ENCODE data around the gene ZNF296.

DNA sequence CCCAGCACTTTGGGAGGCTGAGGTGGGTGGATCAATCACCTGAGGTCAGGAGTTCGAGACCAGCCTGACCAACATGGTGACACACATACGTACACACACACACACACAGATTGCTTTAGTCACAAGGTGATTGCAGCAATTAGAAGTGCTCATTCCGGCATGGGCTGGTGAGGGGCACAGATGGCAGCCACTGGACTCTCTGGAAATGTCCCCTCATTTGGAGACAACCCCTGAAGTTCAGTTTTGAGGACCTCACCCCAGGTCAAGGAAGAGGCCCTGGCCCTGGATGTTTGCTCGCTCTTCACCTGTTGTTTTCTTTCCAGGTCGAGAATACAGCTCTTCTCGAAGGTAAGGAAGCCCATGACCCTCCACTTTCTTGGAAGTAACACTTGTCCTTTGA, 6.1 kb downstream of the ZNF296 start:
- TF ChIP-seq, protein P1, sequence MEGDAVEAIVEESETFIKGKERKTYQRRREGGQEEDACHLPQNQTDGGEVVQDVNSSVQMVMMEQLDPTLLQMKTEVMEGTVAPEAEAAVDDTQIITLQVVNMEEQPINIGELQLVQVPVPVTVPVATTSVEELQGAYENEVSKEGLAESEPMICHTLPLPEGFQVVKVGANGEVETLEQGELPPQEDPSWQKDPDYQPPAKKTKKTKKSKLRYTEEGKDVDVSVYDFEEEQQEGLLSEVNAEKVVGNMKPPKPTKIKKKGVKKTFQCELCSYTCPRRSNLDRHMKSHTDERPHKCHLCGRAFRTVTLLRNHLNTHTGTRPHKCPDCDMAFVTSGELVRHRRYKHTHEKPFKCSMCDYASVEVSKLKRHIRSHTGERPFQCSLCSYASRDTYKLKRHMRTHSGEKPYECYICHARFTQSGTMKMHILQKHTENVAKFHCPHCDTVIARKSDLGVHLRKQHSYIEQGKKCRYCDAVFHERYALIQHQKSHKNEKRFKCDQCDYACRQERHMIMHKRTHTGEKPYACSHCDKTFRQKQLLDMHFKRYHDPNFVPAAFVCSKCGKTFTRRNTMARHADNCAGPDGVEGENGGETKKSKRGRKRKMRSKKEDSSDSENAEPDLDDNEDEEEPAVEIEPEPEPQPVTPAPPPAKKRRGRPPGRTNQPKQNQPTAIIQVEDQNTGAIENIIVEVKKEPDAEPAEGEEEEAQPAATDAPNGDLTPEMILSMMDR (IDR thresholded peaks at IDR 0.05; ENCODE audit: poor library complexity, severe bottlenecking), result no peak
- TF ChIP-seq EZH2 (IDR thresholded peaks at IDR 0.05; ENCODE audit: borderline replicate concordance, insufficient read depth, low read length, poor library complexity, severe bottlenecking) (no peak), POLR2AphosphoS5 (IDR thresholded peaks at IDR 0.05) (no peak), TAF1 (IDR thresholded peaks at IDR 0.05; ENCODE audit: low read depth) (no peak), RAD21 (conservative IDR thresholded peaks at IDR 0.05) (no peak), SMC3 (conservative IDR thresholded peaks at IDR 0.05; ENCODE audit: poor library complexity) (no peak)

All from neural cell (in vitro differentiated cells).